ENCODE measurements around the gene STRIP1. TPM values are rescaled to one million over a fixed set of nuclear protein-coding genes. Genes with fewer than 3 reads are reported as not detected.

The STRIP1 gene
- total and polyA plus RNA-seq, 2 of the 8 experiments (the other 6 are each of a cell fraction or from before 2014, with no cell fraction given), result 21.3 to 45.6 TPM

- TF ChIP-seq JUND (IDR thresholded peaks at IDR 0.05; ENCODE audit: low read length), result no peak
- TF ChIP-seq CTBP2 (IDR thresholded peaks at IDR 0.05; ENCODE audit: borderline replicate concordance, insufficient read depth, insufficient read length, low read length), result no peak
- no peak for TF ChIP-seq BCL11A (IDR thresholded peaks at IDR 0.05; ENCODE audit: low read depth in 2 of 2, low read length in 2 of 2)
- TF ChIP-seq ZNF274 (IDR thresholded peaks at IDR 0.05; ENCODE audit: borderline replicate concordance, extremely low read depth, low read length), result no peak
- no peak for TF ChIP-seq BACH1 (IDR thresholded peaks at IDR 0.05; ENCODE audit: low read length)
- TF ChIP-seq RBBP5 (IDR thresholded peaks at IDR 0.05; ENCODE audit: borderline replicate concordance, low read depth, low read length), result no peak
- no peak for TF ChIP-seq YY1 (IDR thresholded peaks at IDR 0.05; ENCODE audit: low read depth, low read length)
- TF ChIP-seq NANOG (IDR thresholded peaks at IDR 0.05; ENCODE audit: insufficient read depth, low read depth, low read length, poor library complexity, severe bottlenecking), result no peak
- no peak for TF ChIP-seq SIX5 (IDR thresholded peaks at IDR 0.05; ENCODE audit: low read depth, low read length)
- no peak for TF ChIP-seq SRF (IDR thresholded peaks at IDR 0.05; ENCODE audit: low read depth, low read length)
- no peak for TF ChIP-seq TAF7 (optimal IDR thresholded peaks at IDR 0.05; ENCODE audit: borderline replicate concordance, low read depth, low read length)
- TF ChIP-seq KDM1A (IDR thresholded peaks at IDR 0.05; ENCODE audit: borderline replicate concordance, low read length), result no peak
- no peak for TF ChIP-seq TCF12 (IDR thresholded peaks at IDR 0.05; ENCODE audit: low read depth, low read length)
- TF ChIP-seq TBP (IDR thresholded peaks at IDR 0.05; ENCODE audit: low read depth, low read length), result no peak
- Histone ChIP-seq H3K18ac (ENCODE audit: extremely low read depth, low read length) (no peak overlapping the region), H3K56ac (replicated peaks; ENCODE audit: insufficient read length, low read depth, low read length) (no peak overlapping the region), H4K5ac (ENCODE audit: insufficient read length, low read depth, low read length) (no peak overlapping the region), H2BK12ac (ENCODE audit: low read depth, low read length) (no peak overlapping the region), H3K4me1 (replicated peaks in 1 of 4; ENCODE audit: control insufficient read depth in 3 of 4, insufficient read depth in 4 of 4, low read length in 3 of 4) (no peaks in the 10 kb centered on the region), H2BK120ac (replicated peaks; ENCODE audit: low read depth, low read length) (no peak overlapping the region), H2BK20ac (ENCODE audit: low read length) (no peak overlapping the region), H3K27ac (ENCODE audit: low read depth, low read length) (no peak overlapping the region), H3K23me2 (ENCODE audit: low read depth, low read length) (no peaks in the 10 kb centered on the region), H4K91ac (replicated peaks; ENCODE audit: insufficient read length, low read length) (no peak overlapping the region), H4K20me1 (replicated peaks in 1 of 2; ENCODE audit: control insufficient read depth in 1 of 2, insufficient read depth in 2 of 2, low read length in 2 of 2) (no peaks in the 10 kb centered on the region), H3K79me2 (ENCODE audit: control insufficient read depth in 1 of 2, insufficient read depth in 2 of 2, low read length in 2 of 2) (no peaks in the 10 kb centered on the region), H3K79me1 (ENCODE audit: low read depth, low read length) (no peaks in the 10 kb centered on the region), H3K14ac (ENCODE audit: insufficient read length) (no peak overlapping the region), H2BK15ac (ENCODE audit: low read length) (no peak overlapping the region), H3K4me2 (ENCODE audit: insufficient read depth in 1 of 2, low read depth in 2 of 2, low read length in 2 of 2) (no peak overlapping the region), H4K8ac (ENCODE audit: extremely low read depth, insufficient read depth, low read length) (no peak overlapping the region; the same call in 1 of the 2 replicates), H3K4ac (replicated peaks; ENCODE audit: insufficient read length, low read depth, low read length) (no peak overlapping the region), H3K9ac (replicated peaks in 1 of 4; ENCODE audit: extremely low read depth in 1 of 4, low read depth in 3 of 4, low read length in 3 of 4) (no peak overlapping the region), H3K4me3 (ENCODE audit: extremely low read depth in 1 of 4, insufficient read depth in 2 of 4, low read depth in 3 of 4, low read length in 4 of 4) (no peak overlapping the region), H2BK5ac (ENCODE audit: low read depth, low read length) (no peak overlapping the region), H3K27me3 (replicated peaks in 1 of 4; ENCODE audit: control insufficient read depth in 3 of 4, extremely low read depth in 1 of 4, insufficient read depth in 3 of 4, low read length in 3 of 4) (no peaks in the 10 kb centered on the region; a peak in 1 of 7 replicates), H3K9me3 (ENCODE audit: insufficient read depth in 2 of 2, low read depth in 1 of 2, low read length in 1 of 2) (no peaks in the 10 kb centered on the region), H2AK5ac (ENCODE audit: low read depth, low read length) (no peak overlapping the region), H3K36me3 (ENCODE audit: control insufficient read depth in 2 of 4, insufficient read depth in 4 of 4, low read length in 3 of 4) (no peaks in the 10 kb centered on the region), H2AFZ (ENCODE audit: low read length) (no peak overlapping the region), H3K23ac (ENCODE audit: insufficient read length) (no peak overlapping the region)
- FAIRE-seq, result no peak
- ChIA-PET POLR2A (ENCODE audit: partially characterized antibody) (interaction anchor here (0.9 to 1.4 kb wide), 3 partner anchors 14 to 42 kb away, joined by 3 to 5 read pairs (median 4); no protein-coding TSS in a partner anchor), CTCF (ENCODE audit: partially characterized antibody) (interaction anchor here (1.4 to 52.4 kb wide), 5 partner anchors 14 to 72 kb away, joined by 3 to 1450 read pairs (median 126); partner anchors contain the start of genes ALX3, STRIP1 and UBL4B)
- WGBS, 2 experiments (ENCODE audit: extremely low coverage in 1 of 2, insufficient coverage in 1 of 2, insufficient read length in 1 of 2, insufficient replicate concordance in 2 of 2, low coverage in 1 of 2, low lambda C conversion rate in 2 of 2, missing lambda C conversion rate in 1 of 2), result 89% methylated on average over 7 of the region's 7 CpGs; no CpG with 5 or more reads in 1 of the 2 experiments
- no peak for DNase-seq (ENCODE audit: low read depth in 1 of 2, low spot score in 2 of 2)
These were observed 67.7 kb downstream of the STRIP1 start for GRCh38 chr1:110102081-110102480.
